NK-92 treated with Interleukin-12 subunit alpha and Interleukin-12 subunit beta, amount 100 ng/mL, for 24 hours (cell line): ENCODE data around the gene GSG1L.

ENCODE experiments used
- DNase-seq: peaks from one replicate; lab custom pipeline; 2025; lab: John Stamatoyannopoulos, UW

The GSG1L gene

DNA sequence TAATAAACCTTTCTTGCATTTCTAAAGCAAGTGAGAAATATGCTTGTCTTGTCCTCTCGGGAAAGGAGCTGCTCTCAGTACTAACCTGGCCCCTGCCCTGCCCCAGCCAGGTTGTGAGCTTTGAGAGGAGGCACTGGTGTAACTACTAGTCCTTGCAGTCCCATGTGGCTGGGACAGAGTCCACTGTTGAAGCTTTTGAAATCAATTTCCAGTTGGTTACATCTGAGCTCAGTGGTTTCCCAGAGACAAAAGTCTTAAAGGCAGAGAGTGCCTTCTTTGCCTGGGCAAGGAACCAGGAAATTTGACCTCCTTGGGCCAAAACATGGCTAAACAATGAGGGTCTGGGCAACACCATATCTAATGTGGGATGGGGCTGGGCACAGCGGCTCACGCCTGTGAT, 48.7 kb downstream of the GSG1L start:
- DNase-seq: no peak

- no peak for DNase-seq
These were observed 49.6 kb downstream of the GSG1L start for GRCh38 chr16:28013878-28014277.

DNA sequence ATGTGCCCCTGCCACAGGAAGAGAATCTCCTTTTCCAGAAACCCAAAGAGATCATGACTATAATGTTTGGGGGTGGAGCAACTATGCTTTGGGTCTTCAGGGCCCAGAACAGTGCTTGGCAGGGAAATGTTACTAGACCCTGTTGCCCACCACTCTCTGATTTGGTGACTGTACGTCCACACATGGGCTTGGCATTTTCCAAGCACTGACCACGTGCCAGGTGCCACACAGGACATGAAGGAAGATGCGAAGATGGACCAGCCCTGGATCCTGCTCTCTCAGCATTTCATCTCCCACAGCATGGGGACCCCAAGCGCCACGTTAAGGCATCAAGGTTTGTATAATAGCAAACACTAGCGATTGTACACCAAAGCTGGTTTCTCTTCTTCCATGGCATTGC, 50.1 kb downstream of the GSG1L start:
- no peak for DNase-seq

- no peak for DNase-seq
These were observed 51.5 kb downstream of the GSG1L start for GRCh38 chr16:28011971-28012445.

DNA sequence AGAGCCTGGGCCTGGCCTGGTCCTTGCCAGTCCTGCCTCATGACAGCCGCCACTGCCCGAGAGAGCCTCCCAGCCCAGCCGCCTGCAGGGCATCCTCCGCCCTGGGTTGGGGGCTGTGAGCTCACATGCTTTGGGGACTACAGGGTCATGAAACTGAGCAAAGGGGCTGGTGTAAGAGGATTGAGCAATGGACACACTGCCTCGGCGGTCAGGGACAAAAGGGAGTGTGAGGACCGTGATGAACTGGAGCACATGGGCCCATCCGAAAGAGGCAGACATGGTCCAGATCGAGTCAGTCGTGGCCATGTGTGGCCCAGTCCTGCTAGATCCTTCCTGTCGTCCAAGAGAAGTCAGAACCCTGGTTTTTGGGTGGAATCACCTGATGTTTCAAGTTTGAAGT, 52.3 kb downstream of the GSG1L start:
- DNase-seq: no peak

- no peak for DNase-seq
These were observed 52.8 kb downstream of the GSG1L start for GRCh38 chr16:28010671-28011070.

DNA sequence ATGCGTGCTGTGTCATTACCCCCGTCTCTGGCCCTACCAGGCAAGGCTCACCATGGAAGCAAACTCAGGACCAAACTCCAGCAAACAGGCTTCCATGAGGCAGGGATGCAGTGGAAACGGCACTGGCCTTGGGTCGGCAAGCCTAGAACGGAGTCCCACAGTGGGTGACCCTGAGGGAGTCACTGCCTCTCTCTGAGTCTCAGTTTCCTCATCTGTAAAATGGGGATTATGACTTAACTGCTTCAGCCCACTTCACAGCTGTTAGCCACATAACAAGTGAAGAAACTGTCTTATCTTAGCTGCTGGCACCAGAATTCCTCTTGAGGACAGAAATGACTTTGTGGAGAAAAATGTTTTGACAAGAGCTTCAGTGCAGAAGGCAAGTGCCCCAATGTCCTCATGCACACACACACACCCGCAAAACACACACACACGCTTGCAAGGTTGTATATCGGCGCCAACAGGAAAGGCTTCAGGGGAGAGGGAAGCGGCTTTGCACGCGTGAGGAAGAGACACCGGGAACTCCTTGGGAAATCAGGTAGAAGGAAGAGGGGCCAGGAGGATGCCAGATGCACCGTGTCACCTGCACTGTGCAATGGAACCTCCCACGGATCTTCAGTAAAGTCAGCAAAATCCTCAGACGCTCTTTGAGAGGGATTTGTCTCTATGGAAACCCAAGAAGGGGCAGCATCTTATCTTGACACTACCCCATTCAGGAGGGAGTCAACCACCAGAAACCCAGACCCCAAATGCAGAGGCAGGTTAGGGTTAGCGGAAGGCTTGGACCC, 53.7 kb downstream of the GSG1L start:
- DNase-seq: no peak

- DNase-seq: no peak
These were observed 59.6 kb downstream of the GSG1L start for GRCh38 chr16:28003923-28004322.

DNA sequence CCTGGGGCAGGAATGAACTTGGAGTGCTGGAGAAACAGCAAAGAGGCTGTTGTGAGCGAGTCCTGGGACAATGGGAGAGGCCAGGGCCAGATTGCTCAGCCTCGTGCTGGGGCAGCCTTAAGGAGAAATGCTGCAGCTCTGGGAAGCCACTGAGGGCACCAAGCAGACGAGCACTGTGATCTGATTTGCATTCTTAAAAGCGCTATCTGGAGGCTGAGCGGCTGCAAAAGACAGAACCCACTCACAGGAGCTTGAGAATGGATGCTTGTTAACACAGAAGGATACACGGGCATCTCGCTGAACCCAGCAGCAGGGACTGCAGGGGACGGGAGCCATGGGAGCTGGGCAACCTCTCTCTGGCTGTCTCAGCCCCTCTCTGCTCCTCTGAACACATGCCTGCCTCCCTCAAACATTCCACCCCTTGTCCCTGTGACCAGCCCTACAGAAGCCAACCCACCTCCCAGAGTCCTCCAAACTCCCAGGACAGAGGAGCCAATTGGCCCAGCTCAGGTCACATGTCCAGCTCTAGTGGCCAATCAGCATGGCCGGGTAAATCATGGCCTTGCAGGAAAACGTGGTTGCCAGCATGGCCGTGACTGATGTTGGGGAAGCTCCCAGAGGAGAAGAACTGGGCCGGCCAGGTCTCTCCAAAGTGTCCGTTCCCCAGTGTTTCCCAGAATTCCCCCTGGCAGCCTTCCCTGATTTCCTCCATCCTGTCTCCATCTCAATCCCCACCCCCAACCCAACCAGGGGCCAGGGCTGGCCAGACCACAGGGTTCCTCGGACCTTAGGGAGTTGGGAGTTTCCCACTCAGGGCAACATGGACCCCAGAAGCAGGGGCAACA, 60.3 kb downstream of the GSG1L start:
- DNase-seq: no peak

- DNase-seq: no peak
These were observed 61.9 kb downstream of the GSG1L start for GRCh38 chr16:28001642-28002041.

DNA sequence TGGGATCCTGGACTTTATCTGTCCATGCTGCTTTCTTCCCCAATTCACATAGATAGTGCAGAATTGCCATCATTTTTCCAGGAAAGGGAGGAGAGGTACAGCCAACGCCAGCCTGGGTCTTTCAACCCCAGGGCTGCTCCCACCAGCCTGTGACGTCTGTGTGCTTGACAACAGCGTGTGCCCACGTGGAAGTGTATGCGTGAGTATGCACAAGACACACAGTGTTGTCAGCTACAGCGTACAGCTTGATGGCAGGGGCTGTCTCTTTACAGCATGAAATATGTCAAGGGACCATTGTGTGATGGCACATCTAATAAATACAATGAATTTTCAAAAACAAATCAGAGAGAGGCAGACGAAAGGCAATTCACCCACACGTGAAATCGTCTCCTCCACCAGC, 62.3 kb downstream of the GSG1L start:
- no peak for DNase-seq

DNA sequence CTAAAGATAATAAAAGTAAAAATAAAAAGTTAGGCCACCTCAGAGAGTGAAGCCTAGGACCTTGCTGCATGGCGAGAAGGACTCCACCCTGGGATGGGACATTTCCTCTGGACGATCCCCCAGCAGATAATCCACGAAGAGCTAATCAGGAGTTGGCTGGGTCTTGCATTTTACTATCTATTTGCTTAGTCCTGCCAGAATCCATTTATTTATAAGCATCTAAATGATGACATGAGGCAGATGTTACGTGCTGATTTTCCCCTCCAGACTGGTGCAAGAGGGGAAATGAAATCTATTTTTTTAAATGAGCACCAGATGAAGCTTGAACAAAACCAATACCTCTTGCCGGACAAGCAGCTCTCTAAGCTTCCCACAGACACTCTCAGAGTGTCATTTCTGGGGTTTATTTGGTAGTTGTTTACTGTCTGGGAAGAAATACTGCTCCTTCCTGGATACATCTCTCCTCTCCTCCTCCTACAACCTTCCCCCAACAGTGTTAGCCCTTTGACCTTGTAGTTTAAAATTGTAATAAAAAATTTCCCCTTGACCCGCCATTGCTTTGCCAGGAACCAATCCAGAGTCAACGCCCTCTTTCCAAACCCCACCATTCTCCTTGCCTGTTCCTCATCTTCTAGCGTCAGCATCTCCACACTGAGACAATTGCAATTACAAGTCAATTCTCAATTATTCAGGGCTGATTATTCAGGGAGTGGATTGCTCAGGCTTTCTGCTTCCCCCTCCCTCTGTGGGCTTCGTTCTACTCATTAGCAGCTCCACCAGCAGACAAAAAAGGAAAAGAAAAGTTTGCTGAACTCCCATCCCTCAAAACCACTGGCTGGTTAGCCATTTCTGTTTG, 63.0 kb downstream of the GSG1L start:
- DNase-seq: no peak

DNA sequence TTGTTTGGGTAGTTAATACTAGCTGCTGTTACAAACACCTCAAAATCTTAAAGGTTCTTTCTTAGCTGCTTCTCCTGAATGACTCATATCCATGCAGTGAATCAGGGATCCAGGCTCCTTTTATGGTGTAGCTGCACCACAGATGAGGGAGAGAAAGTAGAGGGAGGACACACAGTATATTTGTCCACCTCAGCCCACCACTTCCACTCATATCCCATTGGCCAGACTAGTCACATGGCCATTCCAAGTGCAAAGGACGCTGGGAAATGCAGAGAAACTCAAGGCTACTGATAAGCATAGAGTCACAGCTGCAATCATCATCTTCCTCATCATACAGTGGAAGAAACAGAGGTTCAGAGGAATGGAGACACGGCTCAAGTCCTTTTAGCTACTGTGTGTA, 63.8 kb downstream of the GSG1L start:
- no peak for DNase-seq

- DNase-seq: no peak
These were observed 68.1 kb downstream of the GSG1L start for GRCh38 chr16:27995378-27995777.

- DNase-seq: no peak
These were observed 68.8 kb downstream of the GSG1L start for GRCh38 chr16:27994686-27995085.

- no peak for DNase-seq
These were observed 69.9 kb downstream of the GSG1L start for GRCh38 chr16:27993587-27993986.

- DNase-seq: no peak
These were observed 71.6 kb downstream of the GSG1L start for GRCh38 chr16:27991876-27992275.

GRCh38 chr16:27985981-27986380, 77.5 kb downstream of the GSG1L start:
- DNase-seq: no peak

- DNase-seq: no peak
These were observed 79.4 kb downstream of the GSG1L start for GRCh38 chr16:27984121-27984520.

GRCh38 chr16:27983244-27983643, 80.3 kb downstream of the GSG1L start:
- DNase-seq: no peak

DNA sequence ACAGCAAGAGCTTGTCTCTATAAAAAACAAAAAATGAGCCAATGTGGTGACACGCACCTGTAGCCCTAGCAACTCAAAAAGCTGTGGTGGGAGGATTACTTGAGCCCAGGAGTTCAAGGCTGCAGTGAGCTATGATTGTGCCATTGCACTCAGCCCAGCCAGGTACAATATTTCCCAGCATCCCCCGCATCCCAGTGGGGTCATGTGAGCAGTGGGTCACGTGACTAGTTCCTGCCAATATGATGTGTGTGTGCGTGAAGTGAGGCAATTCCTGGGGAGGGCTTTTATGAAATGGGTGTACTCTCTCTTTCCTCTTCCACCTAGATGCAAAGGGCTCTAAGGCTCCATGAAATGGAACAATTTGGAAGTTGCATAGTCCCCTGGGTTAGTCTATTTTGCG, 81.3 kb downstream of the GSG1L start:
- no peak for DNase-seq
